ENCODE measurements around the gene KCNRG.

Gene KCNRG

DNA sequence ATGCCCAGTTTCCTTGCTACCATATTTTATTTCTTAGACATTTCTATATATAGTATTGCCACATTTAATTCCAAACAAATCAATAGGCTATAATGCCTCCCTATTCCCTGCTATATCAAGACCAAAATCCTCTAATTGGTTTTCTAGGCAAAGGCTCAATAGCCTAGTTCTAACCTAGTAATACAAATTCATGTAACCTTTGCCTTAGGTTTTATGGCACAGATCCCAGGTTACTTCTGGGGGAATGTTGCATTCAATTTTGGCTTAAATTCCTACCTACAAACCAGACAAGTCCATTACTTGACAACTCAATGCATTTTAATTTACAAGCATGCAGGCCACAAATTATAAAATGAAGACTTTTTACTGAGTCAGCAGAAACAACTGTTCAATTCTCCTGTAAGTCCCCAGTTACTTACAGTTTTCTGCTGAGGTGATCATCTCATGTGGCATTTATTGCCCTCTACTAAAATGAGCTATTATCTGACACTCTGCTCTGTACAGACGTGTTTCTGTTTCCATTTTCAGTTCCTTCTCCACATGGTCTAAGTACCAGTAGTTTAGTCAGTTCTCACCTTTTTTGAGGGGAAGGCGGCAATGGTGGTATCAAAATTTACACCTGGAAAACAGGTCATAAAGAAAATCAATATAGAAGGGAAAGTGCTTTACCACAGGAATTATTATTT, 11.7 kb downstream of the KCNRG start:
- no peak for DNase-seq (ENCODE audit: low read depth)
- TF ChIP-seq, protein P1, sequence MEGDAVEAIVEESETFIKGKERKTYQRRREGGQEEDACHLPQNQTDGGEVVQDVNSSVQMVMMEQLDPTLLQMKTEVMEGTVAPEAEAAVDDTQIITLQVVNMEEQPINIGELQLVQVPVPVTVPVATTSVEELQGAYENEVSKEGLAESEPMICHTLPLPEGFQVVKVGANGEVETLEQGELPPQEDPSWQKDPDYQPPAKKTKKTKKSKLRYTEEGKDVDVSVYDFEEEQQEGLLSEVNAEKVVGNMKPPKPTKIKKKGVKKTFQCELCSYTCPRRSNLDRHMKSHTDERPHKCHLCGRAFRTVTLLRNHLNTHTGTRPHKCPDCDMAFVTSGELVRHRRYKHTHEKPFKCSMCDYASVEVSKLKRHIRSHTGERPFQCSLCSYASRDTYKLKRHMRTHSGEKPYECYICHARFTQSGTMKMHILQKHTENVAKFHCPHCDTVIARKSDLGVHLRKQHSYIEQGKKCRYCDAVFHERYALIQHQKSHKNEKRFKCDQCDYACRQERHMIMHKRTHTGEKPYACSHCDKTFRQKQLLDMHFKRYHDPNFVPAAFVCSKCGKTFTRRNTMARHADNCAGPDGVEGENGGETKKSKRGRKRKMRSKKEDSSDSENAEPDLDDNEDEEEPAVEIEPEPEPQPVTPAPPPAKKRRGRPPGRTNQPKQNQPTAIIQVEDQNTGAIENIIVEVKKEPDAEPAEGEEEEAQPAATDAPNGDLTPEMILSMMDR (conservative IDR thresholded peaks at IDR 0.05; ENCODE audit: low read depth, low read length) = no peak
- H3K4me3 ChIP-seq (ENCODE audit: low read length) = no peak overlapping the region

GRCh38 chr13:50030315-50030714, 15.1 kb downstream of the KCNRG start:
- H3K4me3 ChIP-seq (ENCODE audit: low read length) = no peak overlapping the region
- TF ChIP-seq, protein P1 (conservative IDR thresholded peaks at IDR 0.05; ENCODE audit: low read depth, low read length) = no peak
- no peak for DNase-seq (ENCODE audit: low read depth)

DNA sequence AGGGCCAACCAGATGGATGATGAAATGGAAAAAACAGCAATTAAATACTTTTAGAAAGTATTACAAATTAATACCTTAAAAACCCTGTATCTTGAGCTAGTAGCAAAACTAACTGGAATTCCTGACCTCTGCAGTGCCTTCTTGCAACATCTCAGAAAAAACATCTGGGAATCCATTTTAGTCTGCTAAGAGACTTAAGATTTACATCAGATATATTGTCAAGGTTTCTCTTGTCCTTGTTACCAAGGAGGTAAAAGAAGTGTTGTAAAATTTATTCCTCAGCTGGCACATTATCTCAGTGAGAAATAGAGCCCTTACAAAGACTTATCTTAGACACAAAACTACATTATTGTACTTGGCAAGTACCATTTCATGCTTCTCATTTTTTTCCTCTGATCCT, 18.5 kb downstream of the KCNRG start:
- H3K4me3 ChIP-seq (ENCODE audit: low read length) = no peak overlapping the region
- no peak for DNase-seq (ENCODE audit: low read depth)

GRCh38 chr13:50037788-50038187, 22.5 kb downstream of the KCNRG start:
- H3K4me3 ChIP-seq (ENCODE audit: low read length) = no peak overlapping the region
- TF ChIP-seq, protein P1 (conservative IDR thresholded peaks at IDR 0.05; ENCODE audit: low read depth, low read length) = no peak
- no peak for DNase-seq (ENCODE audit: low read depth)

More for the DNA sequence above, 18.5 kb downstream of the KCNRG start:
- TF ChIP-seq, protein P1 (conservative IDR thresholded peaks at IDR 0.05; ENCODE audit: low read depth, low read length) = no peak

GRCh38 chr13:50038266-50038665, 23.0 kb downstream of the KCNRG start:
- no peak for DNase-seq (ENCODE audit: low read depth)
- no peak overlapping the region for H3K4me3 ChIP-seq (ENCODE audit: low read length)
- TF ChIP-seq, protein P1 (conservative IDR thresholded peaks at IDR 0.05; ENCODE audit: low read depth, low read length) = no peak

DNA sequence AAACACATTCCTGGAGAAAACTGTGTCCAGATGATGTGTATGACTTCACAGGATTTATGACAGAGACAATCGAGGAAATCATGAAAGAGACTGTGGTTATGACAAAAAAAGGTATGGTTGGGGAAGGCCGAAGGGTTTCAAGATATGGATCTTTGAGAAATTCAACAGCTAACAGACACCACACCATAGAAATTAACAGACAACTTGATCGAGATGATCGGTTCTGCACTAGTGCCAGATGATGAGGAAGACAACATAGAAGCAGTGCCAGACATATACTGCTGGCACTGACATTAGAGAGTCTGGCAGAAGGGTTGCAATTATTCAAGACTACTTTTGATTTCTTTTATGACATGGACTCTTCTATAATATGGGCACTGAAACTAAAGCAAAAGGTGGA, 37.2 kb downstream of the KCNRG start:
- no peak for DNase-seq (ENCODE audit: low read depth)
- TF ChIP-seq, protein P1 (conservative IDR thresholded peaks at IDR 0.05; ENCODE audit: low read depth, low read length) = no peak
- no peak overlapping the region for H3K4me3 ChIP-seq (ENCODE audit: low read length)

- TF ChIP-seq, protein P1 (conservative IDR thresholded peaks at IDR 0.05; ENCODE audit: low read depth, low read length) = no peak
- no peak overlapping the region for H3K4me3 ChIP-seq (ENCODE audit: low read length)
- DNase-seq (ENCODE audit: low read depth) = no peak
Observed at GRCh38 chr13:50053844-50054243, 38.6 kb downstream of the KCNRG start.
